Endothelial cell of umbilical vein (primary cell): ENCODE data around the gene WDR72. TPM values are rescaled to one million over a fixed set of nuclear protein-coding genes. Genes with fewer than 3 reads are reported as not detected.

Source experiments
- BruUV-seq: library from RNA; stranded (reverse); fragments of 400-500 nt; replicated peaks from 2 replicates; lab custom pipeline; 2021; lab: Mats Ljungman, UMichigan
- CTCF ChIA-PET: fragments of 300-600, 350-600 bp; sonication (Branson Sonifier 250); formaldehyde crosslinking; loops from one replicate; lab custom pipeline; 2021; ENCODE audit warnings: antibody characterized with exemption, inconsistent platforms; lab: Charles Lee
- POLR2A ChIA-PET: fragments of 300-600, 350-600 bp; sonication (Branson Sonifier 250); formaldehyde crosslinking; loops from one replicate; lab custom pipeline; 2021; ENCODE audit warnings: antibody characterized with exemption, inconsistent platforms; lab: Charles Lee
- DNase-seq: peaks from one replicate; pipeline ENCODE4 v3.0.0-alpha.2; 2011; ENCODE audit warnings: low read depth, low spot score
- FAIRE-seq: peaks from 2 replicates; lab custom pipeline; 2011; peaks lifted over from hg19 to GRCh38; lab: Jason Lieb, UNC
- H2AFZ ChIP-seq: 2 replicates; pipeline ENCODE4 v1.6.0; 2012; ENCODE audit warnings: low read depth, low read length, control low read depth, inconsistent platforms
- H3K27ac ChIP-seq: 2 replicates; pipeline ENCODE4 v1.5.1; 2011; ENCODE audit warnings: low read depth, mild to moderate bottlenecking, control low read depth, low read length, moderate library complexity; ENCODE audit not compliant: insufficient read depth
- H3K27me3 ChIP-seq, 2 experiments: 2 replicates each; pipeline versions ENCODE4 v1.6.0 to v1.6.1; 2011; ENCODE audit warnings: low read length in 2 of 2, mixed read lengths in 1 of 2; ENCODE audit not compliant: control insufficient read depth in 2 of 2, insufficient read depth in 2 of 2
- H3K36me3 ChIP-seq, 2 experiments: 2 replicates in 1 of 2; 3 replicates in 1 of 2; pipeline ENCODE4 v1.5.1; 2011; ENCODE audit warnings: low read length in 2 of 2, mild to moderate bottlenecking in 1 of 2, moderate library complexity in 1 of 2; ENCODE audit not compliant: control insufficient read depth in 2 of 2, insufficient read depth in 2 of 2; ENCODE audit errors: extremely low read depth in 1 of 2
- H3K4me1 ChIP-seq: 3 replicates; pipeline ENCODE4 v1.5.1; 2011; ENCODE audit warnings: mild to moderate bottlenecking, low read length; ENCODE audit not compliant: control insufficient read depth, insufficient read depth; ENCODE audit errors: extremely low read depth
- H3K4me2 ChIP-seq: 2 replicates; pipeline ENCODE4 v1.6.1; 2011; ENCODE audit warnings: low read length, control low read depth, mixed read lengths; ENCODE audit not compliant: insufficient read depth
- H3K4me3 ChIP-seq, 3 experiments: fragments of 200-600 bp in 1 of 3; sonication (generic), shearing (Covaris generic) in 1 of 3; replicated peaks in 1 of 3; 2 replicates each; pipeline ENCODE4 v1.5.1; 2011 to 2016; ENCODE audit warnings: control low read depth in 3 of 3, low read length in 3 of 3, mild to moderate bottlenecking in 2 of 3, inconsistent platforms in 1 of 3, low read depth in 1 of 3, moderate library complexity in 1 of 3; ENCODE audit not compliant: insufficient read depth in 1 of 3
- H3K79me2 ChIP-seq: 2 replicates; pipeline ENCODE4 v1.6.0; 2012; ENCODE audit warnings: low read length, inconsistent platforms; ENCODE audit not compliant: control insufficient read depth, insufficient read depth
- H3K9ac ChIP-seq: replicated peaks from 2 replicates; pipeline ENCODE3; 2011; ENCODE audit warnings: low read length, control low read depth; ENCODE audit not compliant: insufficient read depth; ENCODE audit errors: extremely low read depth
- H3K9me1 ChIP-seq: replicated peaks from 3 replicates; pipeline ENCODE4 v1.6.0; 2011; ENCODE audit warnings: mild to moderate bottlenecking, low read length; ENCODE audit not compliant: control insufficient read depth, insufficient read depth; ENCODE audit errors: extremely low read depth
- H3K9me3 ChIP-seq: replicated peaks from 2 replicates; pipeline ENCODE4 v1.5.1; 2012; ENCODE audit warnings: low read length, inconsistent platforms; ENCODE audit not compliant: control insufficient read depth, insufficient read depth
- H4K20me1 ChIP-seq: replicated peaks from 2 replicates; pipeline ENCODE3; 2011; ENCODE audit warnings: mild to moderate bottlenecking, low read length; ENCODE audit not compliant: control insufficient read depth, insufficient read depth; ENCODE audit errors: extremely low read depth
- CTCF ChIP-seq, 2 donors: IDR thresholded peaks; 1 replicate in 1 of 2; 2 replicates in 1 of 2; pipeline ENCODE4 v1.5.1; 2011; ENCODE audit warnings: low read length in 2 of 2, mild to moderate bottlenecking in 2 of 2, moderate library complexity in 2 of 2, control low read depth in 1 of 2, inconsistent platforms in 1 of 2, low read depth in 1 of 2; ENCODE audit not compliant: insufficient read depth in 1 of 2; ENCODE audit errors: extremely low read depth in 1 of 2
- EZH2 ChIP-seq: IDR thresholded peaks from 2 replicates; pipeline ENCODE4 v1.6.1; 2012; ENCODE audit warnings: borderline replicate concordance, low read depth, mild to moderate bottlenecking, moderate library complexity, low read length, inconsistent platforms; ENCODE audit not compliant: severe bottlenecking
- FOS ChIP-seq: IDR thresholded peaks from 2 replicates; pipeline ENCODE4 v1.6.1; 2011; ENCODE audit warnings: mild to moderate bottlenecking, low read length, moderate library complexity, borderline replicate concordance; ENCODE audit not compliant: insufficient read depth
- GATA2 ChIP-seq: IDR thresholded peaks from 2 replicates; pipeline ENCODE4 v1.7.0; 2011; ENCODE audit warnings: low read depth, mild to moderate bottlenecking, moderate library complexity, mixed read lengths, low read length; ENCODE audit not compliant: insufficient read length, insufficient read depth
- JUN ChIP-seq: IDR thresholded peaks from 2 replicates; pipeline ENCODE4 v1.6.1; 2011; ENCODE audit warnings: borderline replicate concordance, low read depth; ENCODE audit not compliant: insufficient read length, insufficient read depth
- MYC ChIP-seq: IDR thresholded peaks from one replicate; pipeline ENCODE4 v1.6.1; 2011; ENCODE audit warnings: mild to moderate bottlenecking, low read depth, low read length
- POLR2A ChIP-seq: IDR thresholded peaks from 2 replicates; pipeline ENCODE4 v1.6.1; 2012; ENCODE audit warnings: low read depth, mild to moderate bottlenecking, control low read depth, low read length
- POLR2AphosphoS5 ChIP-seq: IDR thresholded peaks from 2 replicates; pipeline ENCODE4 v1.6.1; 2012; ENCODE audit warnings: low read depth, mild to moderate bottlenecking, control low read depth, low read length, moderate library complexity; ENCODE audit not compliant: insufficient read depth
- dilution Hi-C: fragments of 300-500 bp; cut with MboI; formaldehyde crosslinking; loops from one replicate; pipeline ENCODE4 v1.15.0; 2019; ENCODE audit warnings: low sequenced_read_pairs; ENCODE audit not compliant: extremely low pct_ligation_motif_present
- intact Hi-C: fragments of 100-400 bp; cut with micrococcal nuclease; formaldehyde crosslinking; loops from one replicate; pipeline ENCODE4 v1.10.0; 2022
- polyA plus RNA-seq, 4 experiments: library from polyadenylated mRNA; depleted of rRNA in 3 of 4; stranded (reverse) in 3 of 4; unstranded in 1 of 4; fragments of >200 nt; gene quantifications; 2 replicates each; pipeline versions ENCODE4 v1.2.1 to v1.2.3, GENCODE V29; 2011 to 2012; ENCODE audit warnings: missing spikeins in 1 of 4
- total RNA-seq: library from RNA; stranded (reverse); gene quantifications from 2 replicates; pipeline ENCODE4 v1.2.3, GENCODE V29; 2021
- TF ChIP-seq, protein P1 (sequence below): IDR thresholded peaks from 2 replicates; pipeline ENCODE4 v1.6.1; 2011; ENCODE audit not compliant: insufficient read depth, insufficient read length

WDR72 gene
- total and polyA plus RNA-seq, 2 donors (not counting 3 experiments of a cell fraction or from before 2014, with no cell fraction given): not detected

DNA sequence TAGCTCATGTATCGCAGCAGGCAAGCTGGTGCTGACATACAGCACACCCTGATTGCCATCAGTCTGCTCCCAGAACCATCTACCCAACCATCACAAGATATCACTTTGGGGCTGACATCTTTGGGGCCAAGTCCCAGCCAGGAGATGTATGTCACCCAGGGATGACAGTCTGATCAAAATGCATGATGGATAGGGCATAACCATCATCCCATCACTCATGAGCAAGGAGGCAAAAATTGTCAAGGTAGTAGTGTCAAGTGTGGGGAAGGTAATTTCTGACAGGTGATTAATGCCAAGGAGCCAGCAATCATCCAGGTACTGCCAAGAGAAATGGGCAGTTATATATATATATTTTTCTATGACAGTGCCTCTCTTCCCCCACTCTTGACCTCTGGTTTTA is 277.4 kb downstream of the WDR72 start:
- no peak overlapping the region for H2AFZ ChIP-seq
- no peak for DNase-seq
- H3K27ac ChIP-seq: no peak overlapping the region
- H3K9me1 ChIP-seq: no peaks in the 10 kb centered on the region
- H3K9ac ChIP-seq: no peak overlapping the region
- no peak for FAIRE-seq
- intact Hi-C loops: no loop called here
- H3K4me2 ChIP-seq: no peak overlapping the region
- BruUV-seq: no TSS peak
- H4K20me1 ChIP-seq: no peaks in the 10 kb centered on the region
- no peaks in the 10 kb centered on the region for H3K36me3 ChIP-seq
- no peaks in the 10 kb centered on the region for H3K27me3 ChIP-seq
- no peaks in the 10 kb centered on the region for H3K4me1 ChIP-seq
- no peaks in the 10 kb centered on the region for H3K9me3 ChIP-seq
- dilution Hi-C loops: no loop called here
- no peak overlapping the region for H3K4me3 ChIP-seq
- TF ChIP-seq CTCF (IDR thresholded peaks at IDR 0.05; ENCODE audit: extremely low read depth in 1 of 2, insufficient read depth in 1 of 2, low read depth in 1 of 2, low read length in 2 of 2): no peak
- CTCF ChIA-PET: no interaction called here
- POLR2A ChIA-PET: no interaction called here
- no peaks in the 10 kb centered on the region for H3K79me2 ChIP-seq

DNA sequence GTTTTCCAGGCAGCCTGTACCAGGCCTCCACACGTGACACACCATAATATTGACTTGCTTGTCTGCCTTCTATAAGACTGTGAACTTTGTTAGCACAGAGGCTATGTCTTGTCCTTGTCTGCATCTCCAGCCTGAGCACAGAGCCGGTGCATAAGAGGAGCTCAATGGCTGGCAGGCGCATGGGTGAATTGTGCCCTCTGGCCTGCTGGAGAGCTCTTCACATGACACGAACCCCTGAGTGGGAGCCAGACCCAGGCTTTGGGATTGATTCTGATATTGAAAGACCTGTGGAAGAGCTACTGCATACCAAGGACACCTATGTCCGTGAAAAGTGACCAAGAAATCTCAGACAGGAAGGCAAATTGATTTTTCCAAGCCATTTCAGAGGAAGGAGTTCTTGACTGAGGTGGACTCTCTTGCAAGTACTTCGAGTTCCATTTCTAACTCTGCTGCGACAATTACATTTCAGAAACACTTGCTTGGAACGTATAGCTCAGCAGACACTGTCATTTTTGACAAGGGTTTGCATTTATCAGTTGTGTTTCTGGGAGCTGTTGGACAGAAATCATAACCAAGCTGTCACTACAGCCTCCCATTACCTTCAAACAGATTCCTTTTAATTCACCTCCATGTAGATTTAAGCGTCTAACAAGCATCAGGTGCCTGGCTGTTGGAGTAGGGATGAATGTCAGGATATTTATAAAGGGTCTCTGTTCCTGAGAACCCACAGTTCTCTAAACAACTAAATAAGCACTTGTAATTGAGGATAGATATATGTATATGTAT is 281.3 kb downstream of the WDR72 start:
- TF ChIP-seq JUN (no peak), FOS (no peak), EZH2 (no peak), POLR2A (no peak), CTCF (IDR thresholded peaks at IDR 0.05; ENCODE audit: extremely low read depth in 1 of 2, insufficient read depth in 1 of 2, low read depth in 1 of 2, low read length in 2 of 2) (no peak), GATA2 (no peak), POLR2AphosphoS5 (no peak), MYC (no peak)
- TF ChIP-seq, protein P1, sequence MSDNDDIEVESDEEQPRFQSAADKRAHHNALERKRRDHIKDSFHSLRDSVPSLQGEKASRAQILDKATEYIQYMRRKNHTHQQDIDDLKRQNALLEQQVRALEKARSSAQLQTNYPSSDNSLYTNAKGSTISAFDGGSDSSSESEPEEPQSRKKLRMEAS: no peak
- FAIRE-seq (no peak), DNase-seq (no peak)
- ChIA-PET POLR2A (no interaction called here), CTCF (no interaction called here)
- Histone ChIP-seq H3K79me2 (no peaks in the 10 kb centered on the region), H3K27ac (no peak overlapping the region), H4K20me1 (no peaks in the 10 kb centered on the region), H3K4me2 (no peak overlapping the region), H3K9me1 (no peaks in the 10 kb centered on the region), H3K27me3 (no peaks in the 10 kb centered on the region), H3K9ac (no peak overlapping the region), H3K4me3 (no peak overlapping the region), H3K36me3 (no peaks in the 10 kb centered on the region), H2AFZ (no peak overlapping the region), H3K9me3 (no peaks in the 10 kb centered on the region), H3K4me1 (no peaks in the 10 kb centered on the region)
- intact Hi-C loops (no loop called here), dilution Hi-C loops (no loop called here)
- BruUV-seq: no TSS peak
